ENCODE measurements around the gene ZRANB1. TPM values are rescaled to one million over a fixed set of nuclear protein-coding genes. Genes with fewer than 3 reads are reported as not detected.

Gene ZRANB1
- total RNA-seq, 1 donor from 2014 or later = 16.0 TPM

DNA sequence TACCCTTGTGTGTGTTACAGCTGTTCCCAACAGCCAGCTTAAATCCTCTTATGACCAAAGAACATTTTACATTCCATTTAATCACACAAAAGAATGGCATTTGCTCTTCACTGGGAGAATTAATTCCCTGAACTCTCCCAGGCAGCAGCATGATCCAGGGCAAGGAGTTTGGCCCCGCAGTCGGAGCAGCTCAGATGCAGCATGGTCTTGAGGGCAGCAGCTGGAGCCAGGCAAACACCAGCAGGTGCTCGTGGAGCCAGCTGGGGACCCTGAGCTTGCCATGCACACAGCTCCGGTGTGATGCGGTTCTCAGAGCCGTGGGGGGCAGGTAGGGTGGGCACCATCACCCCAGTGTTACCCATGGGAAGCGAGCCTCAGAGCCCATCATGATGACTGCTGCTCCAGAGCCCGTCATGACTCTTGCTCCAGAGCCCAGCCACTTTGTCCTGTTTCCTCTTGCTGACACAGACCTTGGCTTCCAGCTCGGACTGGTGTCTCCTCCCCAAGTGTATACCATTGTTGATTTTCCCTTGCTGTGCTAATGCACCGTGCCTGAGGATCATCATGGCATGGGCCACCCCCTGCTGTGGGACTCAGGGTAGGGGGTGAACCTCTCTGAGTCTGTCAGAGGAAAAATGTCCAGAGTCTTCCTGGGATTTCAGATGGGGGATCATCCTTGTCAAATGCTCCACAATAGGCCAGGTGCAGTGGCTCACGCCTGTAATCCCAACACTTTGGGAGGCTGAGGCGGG, 75.8 kb downstream of the ZRANB1 start:
- no peak overlapping the region for H3K27ac Mint-ChIP-seq
- H3K4me3 Mint-ChIP-seq = no peak overlapping the region
- H3K4me1 Mint-ChIP-seq (ENCODE audit: low read depth) = peaks cover 4% of the 10 kb centered on the region
- no peaks in the 10 kb centered on the region for H3K9me3 Mint-ChIP-seq
- intact Hi-C loops (cut with micrococcal nuclease) = no loop called here
- no peaks in the 10 kb centered on the region for H3K36me3 Mint-ChIP-seq (ENCODE audit: low read depth)
- DNase-seq (ENCODE audit: low spot score) = no peak
- peaks cover 8% of the 10 kb centered on the region for H3K27me3 Mint-ChIP-seq (ENCODE audit: insufficient read depth)

DNA sequence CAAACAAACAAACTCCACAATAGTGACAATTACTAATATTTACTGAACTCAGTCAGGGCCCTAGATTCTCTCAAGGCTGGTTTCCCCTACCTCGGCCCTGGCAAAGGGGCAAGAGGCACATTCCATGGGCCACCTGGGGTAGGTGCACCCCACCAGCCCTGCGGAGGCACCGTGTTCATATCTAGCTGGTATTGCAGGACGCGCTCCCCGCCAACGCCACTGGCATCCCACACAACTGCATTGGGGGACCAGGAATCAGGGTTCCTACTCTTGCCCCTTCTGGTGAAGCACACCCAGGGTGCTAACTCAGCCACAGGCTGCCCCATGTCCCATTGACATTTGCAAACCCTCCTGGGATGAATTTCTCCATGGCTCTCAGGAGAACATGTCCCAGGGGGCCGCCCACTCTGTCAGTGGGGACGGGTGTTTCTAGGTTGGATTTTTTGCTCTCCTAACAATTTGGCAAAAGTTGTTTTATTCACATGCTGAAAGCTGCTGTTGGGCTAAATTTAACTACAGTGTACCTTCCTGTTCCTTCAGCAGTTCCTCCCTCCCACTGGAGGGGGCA, 76.7 kb downstream of the ZRANB1 start:
- H3K4me3 Mint-ChIP-seq = no peak overlapping the region
- H3K9me3 Mint-ChIP-seq = no peaks in the 10 kb centered on the region
- DNase-seq (ENCODE audit: low spot score) = no peak
- peaks cover 8% of the 10 kb centered on the region for H3K27me3 Mint-ChIP-seq (ENCODE audit: insufficient read depth)
- peaks cover 4% of the 10 kb centered on the region for H3K4me1 Mint-ChIP-seq (ENCODE audit: low read depth)
- H3K36me3 Mint-ChIP-seq (ENCODE audit: low read depth) = no peaks in the 10 kb centered on the region
- no peak overlapping the region for H3K27ac Mint-ChIP-seq
- intact Hi-C loops (cut with micrococcal nuclease) = no loop called here

DNA sequence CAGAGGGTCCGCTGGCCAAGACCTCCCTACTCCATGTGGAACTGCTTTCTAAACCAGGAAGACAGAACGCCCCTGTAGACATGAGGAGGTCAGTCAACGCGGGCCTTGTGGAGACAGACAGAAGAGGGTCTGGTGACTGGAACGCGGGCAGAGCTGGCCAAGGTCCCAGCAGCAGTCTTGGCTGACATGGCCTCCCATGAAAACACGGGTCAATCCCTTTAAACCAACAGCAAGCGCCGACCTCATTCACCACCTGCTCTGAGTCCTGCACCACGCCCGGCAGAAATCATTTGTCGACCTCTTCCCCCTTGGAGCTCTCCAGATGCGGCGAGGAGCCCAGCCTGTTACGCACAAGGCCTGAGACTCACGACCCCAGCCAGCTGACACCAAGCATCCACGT, 78.5 kb downstream of the ZRANB1 start:
- no peak overlapping the region for H3K4me3 Mint-ChIP-seq
- H3K4me1 Mint-ChIP-seq (ENCODE audit: low read depth) = peaks cover 3% of the 10 kb centered on the region
- intact Hi-C loops (cut with micrococcal nuclease) = no loop called here

DNA sequence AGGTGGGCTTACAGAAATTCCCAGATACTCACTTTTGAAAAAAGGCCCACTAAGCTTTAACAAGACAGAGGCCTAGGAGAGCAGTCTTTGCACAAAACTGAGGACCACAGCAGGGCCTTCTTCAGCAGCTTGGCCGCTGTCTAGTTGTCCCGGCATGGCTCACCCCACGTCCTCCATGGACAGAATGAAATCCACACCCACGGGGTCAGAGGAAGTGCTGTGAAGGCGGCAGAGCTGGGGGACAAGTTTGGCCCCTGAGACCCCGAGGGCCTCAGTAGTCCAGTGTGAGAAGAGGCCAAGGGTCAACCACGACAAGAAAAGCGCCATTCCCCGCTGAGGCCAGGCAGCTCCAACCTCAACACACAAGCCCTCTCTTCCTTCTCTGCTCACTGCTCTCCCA, 78.9 kb downstream of the ZRANB1 start:
- Mint-ChIP-seq H3K4me1 (ENCODE audit: low read depth) (no peaks in the 10 kb centered on the region), H3K27ac (no peak overlapping the region), H3K27me3 (ENCODE audit: insufficient read depth) (peaks cover 6% of the 10 kb centered on the region), H3K4me3 (no peak overlapping the region), H3K9me3 (no peaks in the 10 kb centered on the region), H3K36me3 (ENCODE audit: low read depth) (no peaks in the 10 kb centered on the region)
- intact Hi-C loops (cut with micrococcal nuclease) = no loop called here
- no peak for DNase-seq (ENCODE audit: low spot score)

More for the DNA sequence above, 78.5 kb downstream of the ZRANB1 start:
- no peak for DNase-seq (ENCODE audit: low spot score)
- no peaks in the 10 kb centered on the region for H3K9me3 Mint-ChIP-seq
- no peak overlapping the region for H3K27ac Mint-ChIP-seq
- peaks cover 8% of the 10 kb centered on the region for H3K27me3 Mint-ChIP-seq (ENCODE audit: insufficient read depth)
- no peaks in the 10 kb centered on the region for H3K36me3 Mint-ChIP-seq (ENCODE audit: low read depth)

DNA sequence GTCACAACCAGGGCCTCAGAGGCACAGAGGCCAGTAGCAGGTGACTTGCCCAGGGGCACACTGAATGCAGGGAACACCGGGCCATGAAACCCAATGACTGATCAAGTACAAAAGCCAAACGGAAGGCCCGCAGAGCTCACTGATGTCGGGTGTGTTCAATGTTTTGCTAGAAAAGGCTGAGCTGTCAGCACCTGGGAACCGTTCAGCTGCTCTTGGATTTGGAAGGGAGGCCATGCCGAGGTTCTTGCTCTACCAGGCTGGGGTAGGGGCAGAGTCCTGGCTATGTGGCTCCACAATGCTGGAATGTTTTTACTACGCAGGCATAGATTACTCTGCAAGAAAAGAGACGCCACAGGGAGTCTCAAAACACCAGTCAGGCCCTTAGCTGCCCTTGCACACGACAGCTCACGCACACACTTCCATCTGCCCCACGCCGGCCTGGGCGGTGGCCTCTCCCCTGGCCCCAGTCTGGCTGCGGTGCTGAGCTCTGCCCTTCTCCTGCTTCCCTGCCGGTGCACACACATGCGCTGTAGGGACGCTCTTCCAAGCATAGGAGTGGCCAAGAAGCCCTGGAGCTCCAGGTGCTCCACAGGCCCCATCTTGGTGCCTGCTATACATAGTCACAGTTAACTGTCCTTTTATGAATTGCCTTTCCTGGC, 79.9 kb downstream of the ZRANB1 start:
- Mint-ChIP-seq H3K27me3 (ENCODE audit: insufficient read depth) (peaks cover 6% of the 10 kb centered on the region), H3K27ac (no peak overlapping the region), H3K36me3 (ENCODE audit: low read depth) (no peaks in the 10 kb centered on the region), H3K9me3 (no peaks in the 10 kb centered on the region), H3K4me3 (no peak overlapping the region), H3K4me1 (ENCODE audit: low read depth) (no peaks in the 10 kb centered on the region)
- intact Hi-C loops (cut with micrococcal nuclease) = no loop called here
- DNase-seq (ENCODE audit: low spot score) = no peak

DNA sequence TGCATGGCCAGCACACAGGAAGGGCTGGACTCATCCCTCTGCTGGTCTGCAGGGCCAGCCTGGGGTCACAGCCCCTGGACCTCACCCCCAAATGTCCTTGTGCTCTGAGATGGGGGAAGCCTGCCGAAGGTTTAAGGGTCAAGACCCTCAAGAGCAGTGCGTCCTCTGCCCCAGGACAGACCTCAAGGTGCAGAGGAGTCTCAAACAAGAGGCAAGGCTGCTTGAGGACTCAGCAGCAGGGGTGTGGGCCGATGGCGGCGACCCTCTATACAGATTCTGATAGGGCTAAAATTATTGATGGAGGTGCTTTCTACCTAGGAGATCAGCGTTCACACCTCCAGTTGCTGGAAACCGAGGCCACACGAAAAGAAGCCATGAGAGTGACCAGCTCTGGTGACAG, 80.7 kb downstream of the ZRANB1 start:
- H3K27ac Mint-ChIP-seq = no peak overlapping the region
- H3K27me3 Mint-ChIP-seq (ENCODE audit: insufficient read depth) = peaks cover 6% of the 10 kb centered on the region
- H3K4me1 Mint-ChIP-seq (ENCODE audit: low read depth) = no peaks in the 10 kb centered on the region
- H3K4me3 Mint-ChIP-seq = no peak overlapping the region
- intact Hi-C loops (cut with micrococcal nuclease) = no loop called here
- H3K36me3 Mint-ChIP-seq (ENCODE audit: low read depth) = no peaks in the 10 kb centered on the region
- DNase-seq (ENCODE audit: low spot score) = no peak
- no peaks in the 10 kb centered on the region for H3K9me3 Mint-ChIP-seq

DNA sequence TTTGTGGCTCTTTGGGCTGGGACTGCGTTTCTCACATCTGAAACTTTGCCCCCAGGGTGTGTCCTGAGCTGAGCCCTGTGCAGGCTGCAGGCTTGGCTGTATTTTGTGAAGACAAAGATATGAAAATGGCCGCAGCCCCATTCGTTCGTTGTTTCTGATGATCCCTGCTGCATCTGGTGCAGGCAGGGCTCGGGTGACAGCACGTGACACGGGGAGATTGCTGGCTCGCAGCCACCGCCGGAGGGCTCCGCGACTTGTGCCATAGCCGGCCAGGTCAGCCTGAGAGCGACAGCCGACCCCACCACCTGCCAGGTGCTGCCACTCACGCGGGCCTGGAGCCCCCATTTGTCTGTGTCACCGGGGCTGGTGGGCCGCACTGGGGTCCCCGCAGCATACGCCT, 81.3 kb downstream of the ZRANB1 start:
- Mint-ChIP-seq H3K4me3 (no peak overlapping the region), H3K27me3 (ENCODE audit: insufficient read depth) (peaks cover 6% of the 10 kb centered on the region), H3K4me1 (ENCODE audit: low read depth) (no peaks in the 10 kb centered on the region), H3K9me3 (no peaks in the 10 kb centered on the region), H3K36me3 (ENCODE audit: low read depth) (no peaks in the 10 kb centered on the region), H3K27ac (no peak overlapping the region)
- intact Hi-C loops (cut with micrococcal nuclease) = no loop called here
- no peak for DNase-seq (ENCODE audit: low spot score)

DNA sequence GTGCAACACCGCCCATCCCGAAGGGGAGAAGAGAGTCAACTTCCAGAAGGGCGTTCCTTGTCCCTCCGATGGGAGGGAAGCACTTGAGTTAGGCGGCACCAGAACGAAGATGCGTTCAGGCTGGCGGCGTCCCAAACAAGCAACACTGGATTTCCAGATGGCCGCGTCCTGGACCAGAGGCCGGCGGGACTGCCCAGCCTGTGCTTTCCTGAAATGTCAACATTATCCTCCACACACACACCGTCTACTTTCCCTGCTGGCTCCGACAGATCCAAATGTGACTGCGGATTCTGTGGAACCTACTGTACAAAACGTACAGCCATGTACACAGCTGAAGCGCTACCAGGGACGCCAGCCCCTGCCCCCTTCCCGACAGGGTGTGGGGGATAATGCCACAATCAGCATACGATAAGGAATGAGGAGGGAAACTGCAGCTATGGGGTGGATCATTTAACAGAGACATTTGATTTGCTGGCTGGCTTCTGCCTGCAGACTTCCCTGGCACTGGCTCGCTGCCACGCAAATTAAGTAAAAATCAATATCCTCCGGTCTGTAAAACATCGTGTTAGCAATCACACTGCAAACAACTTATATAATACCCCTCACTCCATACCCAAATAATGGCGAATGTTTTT, 82.1 kb downstream of the ZRANB1 start:
- Mint-ChIP-seq H3K9me3 (no peaks in the 10 kb centered on the region), H3K27ac (no peak overlapping the region), H3K4me1 (ENCODE audit: low read depth) (no peaks in the 10 kb centered on the region), H3K4me3 (no peak overlapping the region), H3K36me3 (ENCODE audit: low read depth) (no peaks in the 10 kb centered on the region), H3K27me3 (ENCODE audit: insufficient read depth) (peaks cover 6% of the 10 kb centered on the region)
- intact Hi-C loops (cut with micrococcal nuclease) = no loop called here
- no peak for DNase-seq (ENCODE audit: low spot score)

DNA sequence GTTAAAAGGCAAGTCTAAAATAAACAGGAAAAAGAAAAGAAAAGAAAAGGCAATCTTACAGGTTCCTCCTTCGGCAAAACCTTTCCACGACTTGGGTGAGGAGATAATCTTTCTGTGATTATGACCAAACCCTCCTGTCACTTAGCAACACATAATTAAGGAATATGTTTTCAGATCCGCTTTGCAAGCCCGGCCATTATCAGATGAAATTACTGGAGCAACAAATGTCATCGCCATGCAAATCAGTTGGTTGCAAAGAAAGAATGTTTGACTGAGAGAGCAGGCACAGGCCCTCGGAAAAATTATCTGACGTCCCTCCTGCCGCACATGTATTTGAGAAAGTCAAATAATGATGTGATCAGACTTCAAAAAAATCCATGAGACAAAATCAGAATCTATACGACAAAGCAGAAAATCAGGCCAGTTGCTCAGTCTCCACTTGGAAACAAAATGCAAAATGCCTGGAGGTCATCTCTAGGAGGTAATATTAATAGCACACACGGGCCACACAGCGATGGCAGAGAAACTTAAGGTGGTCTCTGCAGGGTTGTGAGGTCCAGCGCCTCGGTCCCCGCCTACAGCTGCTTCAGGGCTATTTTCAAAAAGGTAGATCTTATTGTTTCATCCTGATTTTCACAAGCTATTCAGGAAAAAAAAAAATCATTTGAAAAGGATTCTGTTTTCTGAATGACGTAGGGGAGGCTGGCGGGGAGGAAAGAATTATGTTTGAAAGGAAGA, 82.7 kb downstream of the ZRANB1 start:
- H3K9me3 Mint-ChIP-seq = no peaks in the 10 kb centered on the region
- H3K4me3 Mint-ChIP-seq = no peak overlapping the region
- peaks cover 6% of the 10 kb centered on the region for H3K27me3 Mint-ChIP-seq (ENCODE audit: insufficient read depth)
- no peaks in the 10 kb centered on the region for H3K36me3 Mint-ChIP-seq (ENCODE audit: low read depth)
- DNase-seq (ENCODE audit: low spot score) = no peak
- no peak overlapping the region for H3K27ac Mint-ChIP-seq
- intact Hi-C loops (cut with micrococcal nuclease) = no loop called here
- H3K4me1 Mint-ChIP-seq (ENCODE audit: low read depth) = no peaks in the 10 kb centered on the region

DNA sequence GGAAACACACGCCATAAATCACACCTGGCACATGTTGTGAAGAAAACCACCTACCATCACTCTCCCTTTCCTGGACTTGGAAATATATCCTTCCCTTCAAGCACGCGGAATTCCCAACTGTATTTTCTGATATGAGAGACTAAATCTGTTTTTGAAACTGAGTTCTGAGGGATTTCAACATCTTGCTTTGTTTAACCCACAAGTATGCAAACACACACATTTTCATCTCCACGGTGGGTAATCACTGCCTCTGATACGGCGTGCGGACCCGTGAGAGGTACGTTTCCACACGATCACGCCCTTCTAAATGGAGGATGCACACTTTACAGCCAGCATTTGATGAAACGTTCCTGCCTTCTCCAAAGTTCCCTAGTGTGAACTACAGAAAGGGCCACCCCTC, 83.4 kb downstream of the ZRANB1 start:
- no peak for DNase-seq (ENCODE audit: low spot score)
- intact Hi-C loops (cut with micrococcal nuclease) = no loop called here
- no peak overlapping the region for H3K27ac Mint-ChIP-seq
- no peaks in the 10 kb centered on the region for H3K4me1 Mint-ChIP-seq (ENCODE audit: low read depth)
- H3K4me3 Mint-ChIP-seq = no peak overlapping the region
- H3K9me3 Mint-ChIP-seq = no peaks in the 10 kb centered on the region
- H3K27me3 Mint-ChIP-seq (ENCODE audit: insufficient read depth) = peaks cover 6% of the 10 kb centered on the region
- no peaks in the 10 kb centered on the region for H3K36me3 Mint-ChIP-seq (ENCODE audit: low read depth)

DNA sequence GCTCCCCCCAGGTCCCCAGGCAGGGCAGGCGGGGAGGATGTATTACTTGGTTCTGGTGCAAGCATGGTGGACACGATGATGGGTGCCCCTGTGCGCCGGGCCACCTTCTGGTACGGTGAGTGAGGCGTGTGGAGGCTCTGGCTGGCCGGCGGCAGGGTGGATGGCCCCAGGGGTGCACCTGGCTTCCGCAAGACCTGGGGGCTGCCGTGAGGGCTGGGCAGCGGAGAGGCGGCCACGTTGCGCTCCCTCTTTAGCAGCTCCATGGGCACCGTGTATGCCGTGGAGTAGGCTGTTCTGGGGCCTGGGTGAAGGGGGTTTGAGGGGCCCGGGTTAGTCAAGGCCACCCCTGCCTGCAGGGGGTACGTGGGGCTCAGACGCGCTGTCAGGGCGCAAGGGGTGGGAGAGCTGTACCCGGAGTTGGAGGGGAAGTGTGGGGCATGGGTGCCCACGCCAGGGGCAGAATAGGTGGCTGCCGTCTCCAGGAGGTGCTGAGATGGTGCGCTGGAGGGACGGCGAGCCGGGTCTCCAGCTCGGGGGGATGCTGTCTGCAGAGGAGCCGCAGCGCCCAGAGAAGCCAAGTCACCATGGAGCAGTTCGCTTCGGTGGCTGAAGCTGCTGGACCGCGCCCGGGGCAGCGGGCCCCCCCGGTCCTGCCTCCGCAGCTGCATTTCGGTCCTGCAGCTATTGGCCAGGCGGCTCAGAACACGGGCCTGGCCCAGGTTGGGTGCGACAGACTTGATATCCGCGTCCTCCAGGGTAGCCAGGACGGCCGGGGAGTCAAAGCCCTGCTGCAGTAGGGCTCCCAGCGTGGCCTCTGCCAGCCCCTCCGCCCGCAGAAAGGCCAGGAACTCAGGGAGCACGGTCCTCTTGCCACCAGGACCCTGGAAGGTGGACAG, 84.4 kb downstream of the ZRANB1 start:
- Mint-ChIP-seq H3K27me3 (ENCODE audit: insufficient read depth) (peaks cover 4% of the 10 kb centered on the region), H3K4me3 (no peak overlapping the region), H3K4me1 (ENCODE audit: low read depth) (no peaks in the 10 kb centered on the region), H3K27ac (no peak overlapping the region), H3K9me3 (no peaks in the 10 kb centered on the region), H3K36me3 (ENCODE audit: low read depth) (no peaks in the 10 kb centered on the region)
- DNase-seq (ENCODE audit: low spot score) = no peak
- intact Hi-C loops (cut with micrococcal nuclease) = no loop called here

All from activated T-helper 1 cell treated with anti-CD3 and anti-CD28 coated beads, Interleukin-12 subunit alpha, Interleukin-12 subunit beta, Interleukin-2, Interleukin-4 antibody, amounts not matched to agents 30 ng/mL and 10 ng/mL and 1 ng/mL, durations not matched to agents 14 hours and 24 hours and 36 hours (primary cell).